ENCODE results near the gene GHRHR. TPM values are rescaled to one million over a fixed set of nuclear protein-coding genes. Genes with fewer than 3 reads are reported as not detected.

Gene GHRHR
- total RNA-seq, 4 donors from 2014 or later: not detected

DNA sequence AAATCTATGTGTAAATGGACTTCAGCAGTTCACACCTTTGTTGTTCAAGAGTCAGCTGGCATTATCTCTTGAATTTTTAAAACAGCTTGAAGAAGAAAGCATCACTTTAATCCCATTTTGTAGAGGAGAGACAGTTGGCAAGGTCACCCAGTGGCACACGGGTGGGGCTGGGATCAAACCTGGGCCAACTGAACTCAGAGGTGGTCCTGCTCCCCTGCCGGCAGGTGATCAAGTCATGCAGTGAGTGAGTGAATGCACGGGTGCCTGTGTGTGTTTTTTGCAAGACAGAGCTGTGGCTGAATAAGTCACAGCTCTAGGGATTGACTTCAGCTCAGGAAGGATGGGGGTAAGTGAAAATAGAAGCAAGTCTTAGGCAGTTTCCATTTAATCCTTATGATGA, 9.5 kb downstream of the GHRHR start:
- TF ChIP-seq, protein P1, sequence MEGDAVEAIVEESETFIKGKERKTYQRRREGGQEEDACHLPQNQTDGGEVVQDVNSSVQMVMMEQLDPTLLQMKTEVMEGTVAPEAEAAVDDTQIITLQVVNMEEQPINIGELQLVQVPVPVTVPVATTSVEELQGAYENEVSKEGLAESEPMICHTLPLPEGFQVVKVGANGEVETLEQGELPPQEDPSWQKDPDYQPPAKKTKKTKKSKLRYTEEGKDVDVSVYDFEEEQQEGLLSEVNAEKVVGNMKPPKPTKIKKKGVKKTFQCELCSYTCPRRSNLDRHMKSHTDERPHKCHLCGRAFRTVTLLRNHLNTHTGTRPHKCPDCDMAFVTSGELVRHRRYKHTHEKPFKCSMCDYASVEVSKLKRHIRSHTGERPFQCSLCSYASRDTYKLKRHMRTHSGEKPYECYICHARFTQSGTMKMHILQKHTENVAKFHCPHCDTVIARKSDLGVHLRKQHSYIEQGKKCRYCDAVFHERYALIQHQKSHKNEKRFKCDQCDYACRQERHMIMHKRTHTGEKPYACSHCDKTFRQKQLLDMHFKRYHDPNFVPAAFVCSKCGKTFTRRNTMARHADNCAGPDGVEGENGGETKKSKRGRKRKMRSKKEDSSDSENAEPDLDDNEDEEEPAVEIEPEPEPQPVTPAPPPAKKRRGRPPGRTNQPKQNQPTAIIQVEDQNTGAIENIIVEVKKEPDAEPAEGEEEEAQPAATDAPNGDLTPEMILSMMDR (IDR thresholded peaks at IDR 0.05; ENCODE audit: low read depth): no peak

DNA sequence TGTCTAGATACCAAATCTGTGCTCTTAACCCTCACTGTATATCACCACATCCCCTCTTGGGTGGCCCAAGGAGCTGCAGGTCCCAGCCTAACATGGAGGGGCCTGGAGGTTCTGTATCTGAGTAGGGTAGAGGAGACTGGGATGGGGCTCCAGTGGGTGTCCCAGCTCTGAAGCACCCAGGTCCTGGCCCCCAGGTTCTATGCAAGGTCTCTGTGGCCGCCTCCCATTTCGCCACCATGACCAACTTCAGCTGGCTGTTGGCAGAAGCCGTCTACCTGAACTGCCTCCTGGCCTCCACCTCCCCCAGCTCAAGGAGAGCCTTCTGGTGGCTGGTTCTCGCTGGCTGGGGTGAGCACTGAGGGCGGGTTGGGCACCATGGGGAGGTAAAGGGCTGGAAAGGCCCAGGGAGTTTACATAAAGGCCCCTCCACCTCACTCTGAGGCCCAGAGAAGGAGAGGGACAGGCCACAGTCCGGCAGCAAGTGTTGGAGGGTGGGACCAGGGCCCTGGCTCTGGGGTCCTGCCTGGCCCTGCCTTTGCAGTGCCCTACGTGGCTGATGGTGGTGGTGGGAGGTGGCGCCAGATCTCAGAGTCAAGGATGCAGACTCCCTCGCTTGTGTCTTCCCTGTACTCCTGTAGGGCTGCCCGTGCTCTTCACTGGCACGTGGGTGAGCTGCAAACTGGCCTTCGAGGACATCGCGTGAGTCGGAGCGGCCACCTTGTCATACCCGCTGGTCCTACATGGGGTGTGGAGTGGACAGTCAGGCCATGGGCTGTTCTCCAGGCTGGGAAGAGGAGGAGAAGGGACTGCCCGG, 10.2 kb downstream of the GHRHR start:
- TF ChIP-seq, protein P1 (IDR thresholded peaks at IDR 0.05; ENCODE audit: low read depth): no peak

DNA sequence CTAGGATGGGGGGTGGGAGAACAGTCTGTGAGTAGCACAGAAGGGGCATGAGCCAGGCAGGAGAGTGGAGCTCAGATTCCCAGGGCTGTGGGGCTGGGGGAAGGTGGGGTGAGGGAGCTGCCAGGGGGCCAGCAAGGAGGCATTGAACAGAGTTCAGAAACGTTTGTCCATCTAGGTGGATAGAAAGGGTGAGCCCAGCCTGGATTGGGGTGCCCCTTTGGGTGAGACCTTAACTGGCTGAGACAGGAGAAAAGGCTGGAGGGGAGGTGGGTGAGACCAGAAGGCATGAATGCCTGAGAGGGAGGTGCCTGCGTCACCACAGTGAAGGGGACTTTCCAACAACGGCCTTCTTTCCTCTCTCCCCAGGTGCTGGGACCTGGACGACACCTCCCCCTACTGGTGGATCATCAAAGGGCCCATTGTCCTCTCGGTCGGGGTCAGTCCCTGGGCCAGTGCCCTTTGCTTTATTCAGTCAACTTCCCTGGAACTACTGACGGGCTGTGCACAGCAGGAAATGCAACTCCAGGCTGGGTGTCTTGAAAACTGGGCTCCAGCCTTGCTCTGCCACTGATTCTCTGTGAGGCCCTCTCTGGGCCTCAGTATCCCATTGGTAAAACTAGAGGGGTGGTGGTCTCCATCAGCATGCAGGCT, 11.0 kb downstream of the GHRHR start:
- TF ChIP-seq, protein P1 (IDR thresholded peaks at IDR 0.05; ENCODE audit: low read depth): no peak

DNA sequence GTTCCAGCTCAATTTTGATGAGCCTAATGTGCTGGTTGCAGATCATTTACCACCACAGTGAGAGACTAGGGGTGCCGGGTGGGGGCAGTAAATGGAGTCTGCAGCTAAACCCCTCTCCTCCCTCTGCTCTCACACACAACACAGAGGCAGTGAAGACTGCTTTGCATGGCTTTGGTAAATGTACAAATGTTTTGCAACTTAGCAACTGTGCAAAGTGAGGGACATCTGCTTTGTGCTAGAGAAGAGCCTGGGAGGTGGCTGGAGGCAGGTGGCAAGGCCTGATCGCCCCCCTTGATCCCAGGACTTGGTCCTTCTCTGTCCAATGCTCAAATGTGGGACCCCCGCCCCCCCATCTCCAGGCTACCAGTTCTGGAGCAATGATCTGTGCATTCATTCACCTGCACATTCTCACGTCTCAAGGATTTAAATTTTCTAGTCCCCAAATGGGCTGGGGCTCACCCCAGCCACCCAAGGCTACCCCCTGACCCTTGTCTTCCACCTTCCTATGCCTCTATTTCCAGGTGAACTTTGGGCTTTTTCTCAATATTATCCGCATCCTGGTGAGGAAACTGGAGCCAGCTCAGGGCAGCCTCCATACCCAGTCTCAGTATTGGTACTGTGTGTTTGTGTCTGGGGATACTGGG, 11.6 kb downstream of the GHRHR start:
- TF ChIP-seq, protein P1 (IDR thresholded peaks at IDR 0.05; ENCODE audit: low read depth): no peak

DNA sequence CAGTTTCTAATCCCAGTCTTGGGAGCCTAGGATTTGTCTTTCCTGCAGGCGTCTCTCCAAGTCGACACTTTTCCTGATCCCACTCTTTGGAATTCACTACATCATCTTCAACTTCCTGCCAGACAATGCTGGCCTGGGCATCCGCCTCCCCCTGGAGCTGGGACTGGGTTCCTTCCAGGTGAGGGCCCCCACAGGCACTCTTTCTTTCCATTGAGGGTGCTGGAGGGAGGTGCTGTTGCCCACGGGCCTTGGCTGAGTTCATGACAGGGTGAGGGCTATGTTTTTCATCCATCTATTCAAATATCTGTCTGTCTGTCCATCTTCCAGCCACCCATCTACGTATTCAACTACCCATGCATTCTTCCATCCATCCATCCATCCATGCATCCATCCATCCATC, 12.6 kb downstream of the GHRHR start:
- TF ChIP-seq, protein P1 (IDR thresholded peaks at IDR 0.05; ENCODE audit: low read depth): no peak

DNA sequence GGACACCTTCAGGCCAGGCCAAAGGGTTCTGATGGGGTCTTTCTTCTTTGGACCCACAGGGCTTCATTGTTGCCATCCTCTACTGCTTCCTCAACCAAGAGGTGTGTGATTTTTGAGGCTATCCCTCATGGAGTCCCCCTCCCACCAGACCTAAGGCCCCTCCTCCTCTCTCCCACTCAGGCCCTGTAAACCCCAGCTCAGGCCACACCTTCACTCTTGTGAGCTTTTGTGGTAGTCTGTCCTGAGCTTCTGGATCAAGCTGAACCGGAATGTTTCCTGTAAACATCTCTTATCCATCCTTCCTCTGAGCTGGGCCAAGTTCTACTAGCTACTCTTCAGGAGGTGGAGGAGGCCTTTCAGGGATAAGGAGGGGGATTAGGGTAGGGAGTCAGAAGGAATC, 13.5 kb downstream of the GHRHR start:
- TF ChIP-seq, protein P1 (IDR thresholded peaks at IDR 0.05; ENCODE audit: low read depth): no peak
